Progenitor cell of endocrine pancreas (in vitro differentiated cells): Measurements from ENCODE around the gene COL4A5. TPM values are rescaled to one million over a fixed set of nuclear protein-coding genes. Genes with fewer than 3 reads are reported as not detected.
"Not testable (repeated sequence)": the region's sequence is repeated elsewhere in the genome, so short reads cannot be mapped to it uniquely, and the experiment has no call there.

Experiments
- DNase-seq: peaks from one replicate; pipeline ENCODE4 v3.0.0; 2021; ENCODE audit warnings: low spot score; ENCODE audit not compliant: unreplicated experiment
- H3K27ac Mint-ChIP-seq: 2 replicates; pipeline ENCODE4 v1.8.0; 2021; ENCODE audit warnings: mild to moderate bottlenecking, moderate library complexity, mixed read lengths
- H3K27me3 Mint-ChIP-seq: 2 replicates; pipeline ENCODE4 v1.8.0; 2021; ENCODE audit warnings: mixed read lengths
- H3K36me3 Mint-ChIP-seq: 2 replicates; pipeline ENCODE4 v1.8.0; 2022; ENCODE audit warnings: mixed read lengths; ENCODE audit not compliant: insufficient read depth
- H3K4me1 Mint-ChIP-seq: 2 replicates; pipeline ENCODE4 v1.8.0; 2021; ENCODE audit warnings: low read depth, mixed read lengths
- H3K4me3 Mint-ChIP-seq: 2 replicates; pipeline ENCODE4 v1.8.0; 2021; ENCODE audit warnings: low read depth, mild to moderate bottlenecking, moderate library complexity, mixed read lengths
- H3K9me3 Mint-ChIP-seq: 2 replicates; pipeline ENCODE4 v1.8.0; 2021; ENCODE audit warnings: low read depth, mixed read lengths
- long read RNA-seq: library from polyadenylated mRNA; unstranded; transcript quantifications from one replicate; pipeline ENCODE4 v2.0.0, GENCODE V29; 2020
- total RNA-seq: library from RNA; stranded (reverse); gene quantifications from 2 replicates; pipeline ENCODE4 v1.2.1, GENCODE V29; 2021
- TF ChIP-seq, protein P1 (sequence below): fragments of 200-600 bp; sonication (generic); IDR thresholded peaks from one replicate; pipeline ENCODE4 v1.5.0; 2021; ENCODE audit warnings: antibody characterized with exemption, mild to moderate bottlenecking; ENCODE audit not compliant: unreplicated experiment

COL4A5 gene
- total RNA-seq: 276 and 291 TPM in 2 replicates
- long read RNA-seq, transcript COL4A5-203 (6 exons, 782 nt): major isoform, 6 of 81 reads
- long read RNA-seq, partial matches to known transcripts: 43 of 81 reads
- long read RNA-seq, other reads (novel, unspliced or antisense): 27 of 81 reads

DNA sequence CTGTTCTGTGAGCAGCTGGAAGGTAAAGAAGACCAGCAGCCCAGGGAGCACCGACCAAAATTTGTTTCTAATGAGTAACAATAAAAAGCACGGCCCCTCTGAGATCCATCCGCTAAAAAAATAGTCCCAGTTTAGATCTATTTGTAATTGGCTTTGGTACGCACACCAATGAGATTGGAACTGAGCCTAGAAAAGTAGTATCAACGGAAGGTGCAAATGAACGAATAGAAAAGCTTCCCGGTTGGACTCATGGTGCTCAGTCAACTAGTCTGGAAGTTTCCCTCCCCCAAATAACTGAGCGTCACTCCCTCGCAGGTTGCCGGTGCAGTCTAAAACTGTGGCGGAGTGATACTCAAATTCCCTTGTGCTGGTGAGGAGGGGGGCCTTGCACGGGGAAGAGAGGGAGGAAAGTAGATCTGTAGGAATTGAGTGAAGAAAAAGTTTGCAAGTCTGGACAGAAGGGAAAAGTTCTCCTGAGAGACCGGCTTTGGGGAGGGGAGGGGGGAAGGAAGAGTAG lies at the start of gene COL4A5:
Gene COL4A5 (plus strand): TSS at position 413 of the 517 bp plus-strand sequence. CDS start 288 bp downstream, outside the sequence.
- peak within 1 kb of the TSS; percentile 97 for H3K27ac Mint-ChIP-seq
- peak; percentile 51 for DNase-seq
- H3K36me3 Mint-ChIP-seq: peaks cover 7% of the 10 kb centered on the region
- TF ChIP-seq, protein P1, sequence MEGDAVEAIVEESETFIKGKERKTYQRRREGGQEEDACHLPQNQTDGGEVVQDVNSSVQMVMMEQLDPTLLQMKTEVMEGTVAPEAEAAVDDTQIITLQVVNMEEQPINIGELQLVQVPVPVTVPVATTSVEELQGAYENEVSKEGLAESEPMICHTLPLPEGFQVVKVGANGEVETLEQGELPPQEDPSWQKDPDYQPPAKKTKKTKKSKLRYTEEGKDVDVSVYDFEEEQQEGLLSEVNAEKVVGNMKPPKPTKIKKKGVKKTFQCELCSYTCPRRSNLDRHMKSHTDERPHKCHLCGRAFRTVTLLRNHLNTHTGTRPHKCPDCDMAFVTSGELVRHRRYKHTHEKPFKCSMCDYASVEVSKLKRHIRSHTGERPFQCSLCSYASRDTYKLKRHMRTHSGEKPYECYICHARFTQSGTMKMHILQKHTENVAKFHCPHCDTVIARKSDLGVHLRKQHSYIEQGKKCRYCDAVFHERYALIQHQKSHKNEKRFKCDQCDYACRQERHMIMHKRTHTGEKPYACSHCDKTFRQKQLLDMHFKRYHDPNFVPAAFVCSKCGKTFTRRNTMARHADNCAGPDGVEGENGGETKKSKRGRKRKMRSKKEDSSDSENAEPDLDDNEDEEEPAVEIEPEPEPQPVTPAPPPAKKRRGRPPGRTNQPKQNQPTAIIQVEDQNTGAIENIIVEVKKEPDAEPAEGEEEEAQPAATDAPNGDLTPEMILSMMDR: no peak
- peak within 1 kb of the TSS; percentile 100 for H3K4me3 Mint-ChIP-seq
- peaks cover 49% of the 10 kb centered on the region for H3K4me1 Mint-ChIP-seq
- H3K27me3 Mint-ChIP-seq: no peaks in the 10 kb centered on the region
- peaks cover under 1% of the 10 kb centered on the region for H3K9me3 Mint-ChIP-seq

DNA sequence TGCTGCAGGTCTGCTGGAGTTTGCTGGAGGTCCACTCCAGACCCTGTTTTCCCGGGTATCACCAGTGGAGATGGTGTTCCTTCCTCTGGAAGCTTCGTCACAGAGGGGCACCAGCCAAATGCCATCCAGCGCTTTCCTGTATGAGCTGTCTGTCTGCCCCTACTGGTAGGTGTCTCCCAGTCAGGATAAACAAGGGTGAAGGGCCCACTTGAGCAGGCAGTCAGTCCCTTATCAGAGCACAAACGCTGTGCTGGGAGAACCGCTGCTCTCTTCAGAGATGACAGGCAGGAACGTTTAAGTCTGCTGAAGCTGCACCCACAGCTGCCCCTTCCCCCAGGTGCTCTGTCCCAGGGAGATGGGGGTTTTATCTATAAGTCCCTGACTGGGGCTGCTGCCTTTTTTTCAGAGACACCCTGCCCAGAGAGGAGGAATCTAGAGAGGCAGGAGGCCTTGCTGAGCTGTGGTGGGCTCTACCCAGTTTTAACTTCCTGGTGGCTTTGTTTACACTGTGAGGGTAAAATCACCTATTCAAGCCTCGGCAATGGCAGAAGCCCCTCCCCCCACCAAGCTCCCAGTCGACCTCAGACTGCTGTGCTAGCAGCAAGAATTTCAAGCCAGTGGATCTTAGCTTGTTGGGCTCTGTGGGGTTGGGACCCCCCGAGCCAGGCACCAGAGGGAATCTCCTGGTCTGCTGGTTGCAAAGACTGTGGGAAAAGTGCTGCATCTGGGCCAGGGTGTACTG lies 48.5 kb upstream of the COL4A5 start:
- not testable (repeated sequence) for H3K4me3 Mint-ChIP-seq, DNase-seq, H3K27me3 Mint-ChIP-seq, H3K4me1 Mint-ChIP-seq, H3K27ac Mint-ChIP-seq
- Mint-ChIP-seq H3K9me3 (peaks cover 36% of the 10 kb centered on the region), H3K36me3 (peaks cover 33% of the 10 kb centered on the region)

DNA sequence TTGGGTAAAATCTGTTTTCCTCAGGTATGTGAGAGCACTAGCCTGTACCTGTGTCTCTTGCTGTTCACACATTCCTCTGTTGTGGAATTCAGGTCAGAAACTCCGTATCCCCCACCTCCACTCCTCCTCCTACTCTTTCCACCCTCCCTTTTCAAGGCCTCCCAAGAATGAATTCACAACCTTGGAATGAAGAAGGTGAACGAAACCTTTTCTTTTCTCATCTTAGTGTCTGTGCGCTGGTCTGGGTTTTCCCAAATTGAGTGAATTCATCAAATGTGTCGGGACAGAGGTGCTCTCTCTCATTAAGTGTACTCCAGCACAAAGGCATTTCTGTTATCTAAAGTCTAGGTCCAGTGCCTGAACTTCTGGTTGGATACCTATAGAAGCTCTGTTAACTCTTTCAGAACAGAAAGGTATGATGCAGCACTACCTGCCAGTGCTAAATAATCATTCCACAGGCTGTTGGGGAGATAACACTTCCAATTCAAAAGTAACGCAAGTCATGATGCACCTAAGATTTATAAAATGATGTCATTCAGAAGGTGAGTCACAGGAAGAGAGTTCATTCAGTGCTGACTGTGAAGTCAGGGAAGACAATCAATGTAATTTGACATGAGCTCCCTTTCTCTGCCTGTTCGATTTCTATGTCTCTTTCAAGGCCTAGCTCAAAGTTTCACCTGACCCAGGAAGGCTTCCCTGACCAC lies 43.3 kb upstream of the COL4A5 start:
- no peaks in the 10 kb centered on the region for H3K9me3 Mint-ChIP-seq
- peak overlapping the region; percentile 29 for H3K4me3 Mint-ChIP-seq
- TF ChIP-seq, protein P1: no peak
- H3K27me3 Mint-ChIP-seq: no peaks in the 10 kb centered on the region
- H3K36me3 Mint-ChIP-seq: peaks cover 7% of the 10 kb centered on the region
- peaks cover 26% of the 10 kb centered on the region for H3K4me1 Mint-ChIP-seq
- DNase-seq: no peak
- H3K27ac Mint-ChIP-seq: peak overlapping the region; percentile 95

DNA sequence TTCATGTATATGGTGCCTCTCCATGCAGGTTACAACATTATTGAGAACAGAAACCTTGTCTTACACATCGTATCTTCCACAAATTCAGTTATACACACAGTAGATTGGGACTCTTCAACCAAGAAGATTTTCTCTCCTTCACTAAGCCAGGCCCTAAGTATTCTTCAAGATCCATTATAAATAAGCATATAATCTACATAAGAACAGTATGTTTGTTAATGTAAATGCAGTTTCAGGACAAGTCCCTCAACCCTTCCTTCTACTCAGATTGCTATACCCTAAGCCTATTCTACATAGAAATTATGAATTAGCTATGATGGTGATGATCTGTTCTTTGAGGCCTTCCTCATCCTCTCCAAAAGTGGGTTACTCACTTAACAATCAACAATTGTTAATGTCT lies 42.7 kb upstream of the COL4A5 start:
- TF ChIP-seq, protein P1: no peak
- Mint-ChIP-seq H3K9me3 (no peaks in the 10 kb centered on the region), H3K27me3 (no peaks in the 10 kb centered on the region), H3K4me3 (no peak overlapping the region), H3K27ac (peak overlapping the region; percentile 95), H3K36me3 (peaks cover 4% of the 10 kb centered on the region), H3K4me1 (peaks cover 25% of the 10 kb centered on the region)
- DNase-seq: no peak

DNA sequence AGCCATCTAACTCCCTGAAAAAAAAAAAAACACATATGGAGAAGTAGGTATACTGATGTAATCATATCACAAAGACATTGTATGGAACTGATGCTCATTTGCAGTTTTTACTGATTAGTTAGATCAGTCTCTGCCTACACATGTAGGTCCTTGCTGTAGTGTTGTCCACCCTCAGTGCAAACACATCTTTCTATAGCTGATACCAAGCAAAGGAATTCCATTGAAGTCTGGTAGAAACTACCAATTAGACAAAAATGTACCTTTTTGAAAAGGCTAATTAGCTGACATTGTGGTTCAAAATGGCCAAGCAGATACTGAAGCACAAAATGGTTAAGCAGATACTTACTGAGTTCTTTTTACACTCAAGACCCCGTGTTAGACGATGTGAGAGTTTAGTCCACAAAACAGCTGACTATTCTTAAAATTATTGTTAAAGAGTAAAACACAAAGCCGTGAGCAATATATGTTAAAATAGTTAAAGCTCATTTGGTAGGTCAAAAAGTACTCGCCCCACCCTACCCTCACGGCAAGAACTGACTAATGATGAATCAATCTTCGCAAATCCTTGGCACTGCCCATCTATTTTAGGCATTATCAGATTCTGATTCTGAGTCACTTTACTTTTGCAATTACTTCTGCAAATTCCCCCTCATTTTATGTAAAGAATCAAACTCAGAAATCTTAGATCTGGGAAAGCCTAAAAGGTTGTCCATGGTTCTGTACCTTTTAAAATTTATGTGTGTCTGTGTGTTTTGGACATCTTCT lies 41.8 kb upstream of the COL4A5 start:
- no peaks in the 10 kb centered on the region for H3K27me3 Mint-ChIP-seq
- no peaks in the 10 kb centered on the region for H3K9me3 Mint-ChIP-seq
- H3K4me1 Mint-ChIP-seq: peaks cover 25% of the 10 kb centered on the region
- peaks cover 1% of the 10 kb centered on the region for H3K36me3 Mint-ChIP-seq
- TF ChIP-seq, protein P1: no peak
- DNase-seq: no peak
- H3K27ac Mint-ChIP-seq: peak overlapping the region; percentile 95
- no peak overlapping the region for H3K4me3 Mint-ChIP-seq
